HG03460 (cell line): ENCODE results near the gene RASGRP4.
A peak's percentile ranks its signal among the peaks of the same experiment; 100 is the strongest.
"Not testable (repeated sequence)": the region's sequence is repeated elsewhere in the genome, so short reads cannot be mapped to it uniquely, and the experiment has no call there.

Experiments
- ATAC-seq: cut with Tn5 transposase; IDR thresholded peaks from one replicate; pipeline ENCODE4 v1.9.1; 2021; ENCODE audit not compliant: unreplicated experiment

The RASGRP4 gene

DNA sequence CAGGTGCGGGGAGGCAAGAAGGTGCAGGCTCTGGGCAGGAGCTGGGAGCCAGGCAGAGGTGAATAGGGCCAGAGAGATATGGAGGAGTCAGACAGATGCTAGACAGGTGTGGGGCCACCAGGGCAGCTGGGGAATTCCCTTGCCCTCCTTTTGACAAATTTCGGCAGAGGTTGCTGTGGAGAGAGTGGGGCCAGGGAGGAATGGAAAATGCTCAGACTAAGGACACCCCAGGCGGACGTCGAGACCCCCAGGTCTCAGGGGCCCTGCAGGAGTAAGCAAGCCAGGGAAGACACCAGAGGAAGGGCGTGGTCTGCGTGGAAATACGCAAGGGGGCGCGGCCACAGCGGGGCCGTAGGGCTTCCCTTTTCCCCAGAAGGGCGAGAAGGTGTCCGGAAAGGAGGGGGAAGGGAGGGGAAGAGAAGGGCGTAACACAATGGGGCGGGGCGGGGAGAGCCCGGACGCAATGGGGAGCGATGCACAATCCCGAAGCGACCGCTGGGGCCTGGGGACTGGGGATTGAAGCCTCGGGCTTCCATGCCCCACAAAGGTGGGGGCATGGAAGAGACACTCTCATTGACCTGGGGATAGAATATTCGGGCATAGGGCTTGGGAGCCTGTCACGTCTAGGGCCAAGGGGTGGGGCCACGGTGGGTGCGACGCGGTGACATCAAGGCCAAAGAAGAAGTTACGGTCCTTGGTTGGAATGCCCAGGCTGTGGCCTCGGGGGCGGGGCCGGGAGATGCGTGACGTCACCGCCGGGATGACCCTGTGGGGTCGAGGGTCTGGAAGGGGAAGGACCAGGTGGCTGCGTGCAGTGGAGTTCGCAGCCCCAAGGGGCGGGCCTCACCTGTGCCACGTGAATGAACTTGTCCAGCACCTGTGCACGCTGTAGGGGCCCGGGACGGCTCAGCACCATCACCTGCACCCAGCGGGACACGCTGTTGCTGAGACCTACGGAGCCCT is 8.2 kb downstream of the RASGRP4 start:
- no peak for ATAC-seq

- ATAC-seq, result no peak
Observed at GRCh38 chr19:38417146-38417543, 8.9 kb downstream of the RASGRP4 start.

DNA sequence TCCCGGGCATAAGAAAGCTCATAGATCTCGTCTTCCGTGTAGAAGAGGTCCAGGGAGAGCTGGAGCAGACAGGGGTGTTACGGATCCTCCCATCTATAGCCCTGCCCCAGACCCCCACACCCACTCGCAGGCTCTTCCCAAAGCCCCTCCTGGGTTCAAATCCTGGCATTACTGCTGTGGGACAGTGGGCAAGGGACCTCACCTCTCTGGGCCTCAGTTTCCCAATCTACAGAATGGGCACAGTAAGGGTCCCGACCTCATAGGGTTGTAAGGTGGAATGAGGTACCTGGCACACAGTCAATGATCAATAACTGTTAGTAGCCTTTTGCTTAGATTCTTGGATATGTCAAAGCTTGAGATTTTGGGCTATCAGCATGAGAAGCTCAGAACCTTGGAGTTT is 12.6 kb downstream of the RASGRP4 start:
- no peak for ATAC-seq

DNA sequence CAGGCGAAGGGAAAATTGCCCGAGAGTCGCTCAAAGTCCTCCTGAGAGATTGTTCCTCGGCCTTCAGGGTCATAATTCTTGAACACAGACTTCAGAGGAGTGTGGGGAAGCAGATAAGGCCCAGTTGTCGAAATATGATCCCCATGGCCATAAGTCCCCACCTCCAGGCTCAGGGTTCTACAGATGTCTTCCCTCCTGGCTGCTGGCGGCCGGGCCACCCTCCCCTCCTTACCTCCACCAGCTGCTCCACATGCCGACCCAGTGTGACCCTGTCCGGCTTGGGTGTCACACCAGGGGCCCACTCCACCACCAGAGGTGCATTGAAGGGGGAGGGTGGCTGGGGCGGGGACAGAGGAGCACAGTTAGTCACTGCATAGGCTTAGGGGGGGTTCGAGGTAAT is 13.1 kb downstream of the RASGRP4 start:
- ATAC-seq, result no peak

DNA sequence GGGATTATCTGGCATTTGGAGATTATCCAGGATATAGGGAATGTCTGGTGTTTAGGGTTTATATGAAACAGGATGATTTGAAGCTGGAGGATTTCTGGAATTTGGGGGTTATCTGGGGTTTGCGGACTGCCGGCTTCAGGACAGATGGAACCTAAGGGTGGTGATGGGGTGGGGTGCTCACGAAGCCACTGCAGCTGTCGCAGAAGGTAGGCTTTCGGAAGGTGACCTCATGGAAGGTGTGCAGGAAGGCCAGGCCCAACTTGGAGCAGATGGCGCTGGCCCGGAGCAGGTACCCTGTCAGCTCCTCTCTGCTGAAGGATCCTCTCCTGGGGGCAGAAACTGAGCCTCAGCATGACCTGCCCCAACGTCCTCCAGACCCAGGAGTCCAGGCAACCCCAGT is 13.5 kb downstream of the RASGRP4 start:
- ATAC-seq, result no peak

DNA sequence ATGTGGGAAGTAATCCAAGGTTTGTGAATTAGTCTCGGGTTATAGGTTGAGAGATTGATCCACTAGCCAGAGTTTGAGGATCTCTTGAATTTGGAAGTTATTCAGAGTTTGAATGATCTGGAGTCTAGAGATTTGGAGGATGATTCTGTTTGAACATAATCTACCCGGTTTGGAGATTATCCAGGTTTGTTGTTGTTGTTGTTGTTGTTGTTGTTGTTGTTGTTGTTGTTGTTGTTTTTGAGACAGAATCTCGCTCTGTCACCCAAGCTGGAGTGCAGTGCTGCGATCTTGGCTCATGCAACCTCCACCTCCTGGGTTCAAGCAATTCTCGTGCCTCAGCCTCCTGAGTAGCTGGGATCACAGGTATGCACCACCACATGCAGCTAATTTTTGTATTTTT is 14.1 kb downstream of the RASGRP4 start:
- ATAC-seq, result not testable (repeated sequence)

DNA sequence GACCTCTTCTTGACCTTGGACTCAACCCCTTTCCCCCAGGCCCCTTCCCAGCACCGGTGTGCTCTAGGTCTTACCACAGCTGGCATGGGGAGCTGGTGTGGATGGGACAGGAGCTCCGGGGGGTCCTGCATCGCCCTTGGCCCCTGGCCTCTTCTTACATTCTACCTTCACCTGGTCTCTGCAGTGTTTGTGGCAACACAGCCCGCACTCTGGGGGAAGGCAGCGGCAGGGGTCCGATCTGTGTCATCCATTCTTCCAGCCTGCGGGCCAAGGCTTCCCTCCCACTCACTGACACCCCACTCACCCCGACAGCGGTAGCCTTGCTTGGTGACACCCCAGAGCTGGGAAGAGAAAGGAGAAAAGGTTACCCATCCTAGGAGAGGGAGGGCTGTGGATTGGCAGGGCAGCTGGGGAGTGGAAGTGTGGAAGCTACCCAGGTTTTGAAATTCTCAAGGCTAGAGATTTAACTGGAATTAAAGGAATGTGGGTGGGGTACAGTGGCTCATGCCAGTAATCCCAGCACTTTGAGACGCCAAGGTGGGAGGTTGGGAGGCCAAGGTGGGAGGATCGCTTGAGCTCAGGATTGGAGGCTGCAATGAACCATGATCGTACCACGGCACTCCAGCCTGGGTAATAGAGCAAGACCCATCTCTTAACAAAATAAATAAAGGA is 14.8 kb downstream of the RASGRP4 start:
- no peak for ATAC-seq

DNA sequence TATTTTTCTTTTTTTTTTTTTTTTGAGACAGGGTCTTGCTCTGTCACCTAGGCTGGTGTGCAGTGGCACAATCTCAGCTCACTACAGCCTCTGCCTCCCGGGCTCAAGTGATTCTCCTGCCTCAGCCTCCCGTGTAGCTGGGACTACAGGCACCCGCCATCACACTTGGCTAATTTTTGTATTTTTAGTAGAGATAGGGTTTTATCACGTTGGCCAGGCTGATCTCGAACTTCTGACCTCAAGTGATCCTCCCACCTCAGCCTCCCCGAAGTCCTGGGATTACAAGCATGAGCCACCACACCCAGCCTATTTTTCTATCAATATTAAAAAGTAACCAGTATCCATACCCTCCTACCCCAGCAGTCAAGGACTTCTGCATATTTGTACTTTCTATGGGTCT is 15.6 kb downstream of the RASGRP4 start:
- not testable (repeated sequence) for ATAC-seq

DNA sequence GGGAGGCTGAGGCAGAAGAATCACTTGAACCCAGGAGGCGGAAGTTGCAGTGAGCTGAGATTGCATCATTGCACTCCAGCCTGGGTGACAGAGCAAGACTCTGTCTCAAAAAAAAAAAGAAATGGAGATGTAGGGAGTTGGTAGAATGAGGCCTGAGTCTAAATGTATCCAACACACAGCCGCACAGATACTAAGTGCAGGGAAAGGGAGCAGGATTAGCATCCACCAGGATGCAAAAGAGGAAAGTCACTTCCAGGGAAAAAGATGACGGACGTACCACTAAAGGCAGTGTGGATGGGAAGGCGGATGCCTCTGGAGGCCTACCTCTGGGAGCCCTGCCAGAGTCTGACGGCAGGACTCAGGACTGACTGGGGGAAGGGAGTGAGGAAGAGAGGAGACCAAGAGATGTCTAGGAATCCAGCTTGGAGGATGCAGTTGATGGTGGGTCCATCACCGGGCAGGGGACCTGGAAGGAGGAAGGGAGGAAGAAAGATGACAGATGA is 16.3 kb downstream of the RASGRP4 start:
- ATAC-seq, result no peak

DNA sequence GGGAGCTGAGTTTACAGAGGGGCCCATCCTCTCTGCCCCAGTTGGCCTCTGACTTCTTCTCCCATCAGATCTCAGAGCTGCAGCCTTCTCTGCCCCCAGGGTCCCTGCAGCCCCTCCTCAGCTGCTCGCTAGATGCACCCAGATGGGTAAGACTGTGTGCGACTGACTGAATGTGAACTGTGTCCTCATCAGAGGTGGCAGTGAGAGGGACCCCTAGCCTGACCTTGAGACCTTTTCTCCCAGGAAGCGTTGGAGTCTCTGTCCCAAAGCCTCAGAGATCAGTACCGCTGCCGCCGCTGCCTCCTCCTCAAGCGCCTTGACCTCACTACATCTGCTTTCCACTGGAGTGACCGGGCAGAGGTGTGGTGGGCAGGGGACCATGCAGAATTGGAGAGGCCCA is 20.7 kb downstream of the RASGRP4 start:
- no peak for ATAC-seq

DNA sequence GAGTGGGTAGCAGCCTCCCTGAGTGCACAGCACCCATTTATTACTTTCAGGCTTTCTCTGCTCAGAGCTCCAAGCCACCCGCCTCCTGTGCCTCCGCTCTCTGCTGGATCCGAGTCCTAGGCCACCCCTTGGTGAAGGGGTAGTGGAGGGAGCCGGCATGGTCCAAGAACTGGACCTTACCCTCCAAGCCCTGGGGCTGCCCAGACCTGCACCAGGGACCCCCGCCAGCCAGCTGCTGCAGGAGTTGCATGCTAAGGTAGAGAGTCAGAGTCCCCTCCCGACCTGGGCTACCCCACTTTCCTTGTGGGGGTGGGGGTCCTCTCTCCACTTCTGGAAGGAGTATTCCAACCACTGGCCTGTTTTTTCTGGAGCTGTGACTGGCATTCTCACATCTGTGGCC is 21.2 kb downstream of the RASGRP4 start:
- ATAC-seq, result no peak

DNA sequence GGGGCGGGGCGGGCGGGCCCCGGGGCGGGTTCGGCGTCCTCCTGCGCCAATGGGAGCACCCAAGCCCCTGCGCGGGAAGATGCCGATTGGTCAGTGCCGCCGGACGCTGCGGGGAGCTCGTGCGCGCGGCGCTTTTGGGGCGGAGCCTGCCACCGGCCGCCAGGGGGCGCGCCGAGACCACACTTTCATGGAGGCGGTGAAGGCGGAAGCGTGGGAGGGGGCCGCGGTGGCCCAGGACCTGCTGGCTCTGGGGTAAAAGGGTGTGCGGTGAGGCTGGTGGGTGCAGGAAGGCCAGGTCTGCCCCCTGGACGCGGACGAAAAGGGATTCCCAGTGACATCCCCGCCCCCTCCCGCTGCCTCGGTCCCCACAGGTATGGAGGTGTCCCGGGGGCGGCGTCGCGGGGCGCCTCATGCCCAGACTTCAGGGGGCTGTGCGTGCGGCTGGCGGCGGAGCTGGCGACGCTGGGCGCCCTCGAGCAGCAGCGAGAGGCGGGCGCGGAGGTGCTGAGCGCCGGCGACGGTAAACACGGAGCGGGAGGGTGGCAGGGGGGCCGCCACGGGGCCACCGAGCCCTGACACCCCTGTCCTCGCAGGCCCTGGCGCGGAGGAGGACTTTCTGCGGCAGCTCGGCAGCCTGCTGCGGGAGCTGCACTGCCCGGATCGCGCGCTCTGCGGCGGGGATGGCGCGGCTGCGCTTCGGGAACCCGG is 22.9 kb downstream of the RASGRP4 start, which contains the start of gene FAM98C:
TSS of gene FAM98C (plus strand) at position 127 of the 708 bp plus-strand sequence. CDS start at position 188, 61 bp downstream.
- peak; percentile 89 for ATAC-seq

DNA sequence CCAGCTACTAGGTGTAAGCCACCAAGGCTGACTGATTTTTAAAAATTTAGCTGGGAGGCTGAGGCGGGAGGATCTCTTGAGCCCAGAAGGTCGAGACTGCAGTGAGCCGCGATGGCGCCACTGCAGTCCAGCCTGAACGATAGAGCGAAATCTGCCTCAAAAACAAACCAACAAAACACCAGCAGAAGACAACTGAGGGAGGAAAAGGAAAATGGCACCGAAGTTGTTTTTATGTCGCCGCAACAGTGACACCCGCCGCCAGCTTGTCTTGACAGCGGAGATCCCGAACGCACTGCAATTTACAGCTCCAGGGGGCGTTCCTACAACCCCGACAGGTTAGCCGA is 23.4 kb downstream of the RASGRP4 start:
- ATAC-seq, result no peak

DNA sequence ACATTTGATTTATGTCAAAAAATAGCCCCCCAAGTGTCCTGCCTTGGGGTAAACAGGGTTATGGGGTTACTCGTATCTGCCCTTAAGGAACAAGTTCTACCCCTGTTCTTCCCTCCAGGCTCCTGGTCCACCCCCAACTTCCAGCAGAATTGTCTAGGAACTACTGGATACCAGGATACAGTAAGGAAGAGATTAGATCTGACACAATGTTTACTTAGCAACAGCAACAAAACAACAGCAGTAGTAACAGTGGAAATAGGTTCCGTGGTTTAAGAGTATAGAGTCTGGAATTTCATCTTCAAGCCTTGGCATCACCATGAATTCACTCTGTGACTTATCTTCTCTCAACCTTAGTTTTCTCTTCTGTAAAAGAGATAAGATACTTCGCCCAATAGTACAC is 24.9 kb downstream of the RASGRP4 start:
- ATAC-seq, result no peak

DNA sequence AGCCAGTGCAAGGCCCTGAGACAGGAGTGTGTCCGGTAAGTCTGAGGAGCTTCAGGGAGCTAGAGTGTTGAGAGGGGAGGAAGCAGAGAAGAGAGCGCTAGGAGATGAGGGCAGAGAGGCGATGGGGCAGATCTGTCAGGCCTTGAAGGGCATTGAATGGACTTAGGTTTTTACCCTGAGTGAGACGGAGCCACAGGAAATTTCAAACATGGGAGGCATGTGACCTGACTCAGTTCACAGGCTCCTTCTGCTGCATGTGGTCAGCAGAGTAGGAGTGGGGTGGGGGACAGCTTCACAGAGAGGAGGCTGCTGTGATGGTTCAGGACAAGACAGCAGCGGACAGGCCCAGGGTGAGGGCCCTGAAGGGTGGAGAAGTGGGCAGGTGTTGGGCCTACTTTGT is 25.7 kb downstream of the RASGRP4 start:
- ATAC-seq, result no peak

GRCh38 chr19:38399537-38399936 is 26.5 kb downstream of the RASGRP4 start:
- no peak for ATAC-seq

DNA sequence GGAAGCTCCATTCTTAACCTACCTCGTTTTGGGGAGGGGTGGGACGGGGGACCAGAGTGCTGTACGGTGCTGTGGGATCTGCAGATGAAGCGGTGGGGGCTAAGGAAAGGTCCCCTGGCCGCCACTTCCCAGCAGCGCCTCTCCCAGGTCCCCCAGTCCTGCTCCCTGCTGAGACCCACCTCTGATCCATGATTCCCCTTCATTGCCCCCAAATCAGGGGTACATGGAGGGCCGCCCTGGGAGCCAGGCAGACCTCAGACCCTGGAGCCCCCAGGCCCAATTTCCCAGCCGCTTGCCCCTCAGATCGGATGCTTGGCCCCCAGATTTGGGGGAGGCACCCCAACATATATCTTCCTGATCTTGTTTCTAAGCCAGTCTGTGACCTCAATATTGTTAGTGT is 26.9 kb downstream of the RASGRP4 start:
- ATAC-seq, result no peak

DNA sequence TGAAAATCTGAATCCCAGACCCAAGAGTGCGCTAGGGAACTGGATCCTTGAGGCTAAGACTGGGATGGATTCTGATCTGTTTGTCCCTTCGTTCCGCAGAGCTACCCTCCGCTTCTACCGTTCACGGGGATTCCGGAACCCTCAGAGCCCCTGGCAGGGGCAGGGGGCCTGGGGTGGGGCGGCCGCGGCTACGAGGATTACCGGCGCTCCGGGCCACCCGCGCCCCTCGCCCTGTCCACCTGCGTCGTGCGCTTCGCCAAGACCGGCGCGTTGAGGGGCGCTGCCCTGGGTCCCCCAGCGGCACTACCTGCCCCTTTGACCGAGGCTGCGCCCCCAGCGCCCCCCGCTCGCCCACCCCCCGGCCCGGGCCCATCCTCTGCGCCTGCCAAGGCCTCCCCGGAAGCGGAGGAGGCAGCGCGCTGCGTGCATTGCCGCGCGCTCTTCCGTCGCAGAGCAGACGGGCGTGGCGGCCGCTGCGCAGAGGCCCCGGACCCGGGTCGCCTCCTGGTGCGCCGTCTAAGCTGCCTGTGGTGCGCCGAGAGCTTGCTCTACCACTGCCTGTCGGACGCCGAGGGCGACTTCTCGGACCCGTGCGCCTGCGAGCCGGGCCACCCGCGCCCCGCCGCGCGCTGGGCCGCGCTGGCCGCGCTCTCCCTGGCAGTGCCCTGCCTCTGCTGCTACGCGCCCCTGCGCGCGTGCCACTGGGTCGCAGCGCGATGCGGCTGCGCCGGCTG is 30.5 kb downstream of the RASGRP4 start:
- ATAC-seq, result no peak

- no peak for ATAC-seq
Observed at GRCh38 chr19:38394488-38394887, 31.5 kb downstream of the RASGRP4 start.

DNA sequence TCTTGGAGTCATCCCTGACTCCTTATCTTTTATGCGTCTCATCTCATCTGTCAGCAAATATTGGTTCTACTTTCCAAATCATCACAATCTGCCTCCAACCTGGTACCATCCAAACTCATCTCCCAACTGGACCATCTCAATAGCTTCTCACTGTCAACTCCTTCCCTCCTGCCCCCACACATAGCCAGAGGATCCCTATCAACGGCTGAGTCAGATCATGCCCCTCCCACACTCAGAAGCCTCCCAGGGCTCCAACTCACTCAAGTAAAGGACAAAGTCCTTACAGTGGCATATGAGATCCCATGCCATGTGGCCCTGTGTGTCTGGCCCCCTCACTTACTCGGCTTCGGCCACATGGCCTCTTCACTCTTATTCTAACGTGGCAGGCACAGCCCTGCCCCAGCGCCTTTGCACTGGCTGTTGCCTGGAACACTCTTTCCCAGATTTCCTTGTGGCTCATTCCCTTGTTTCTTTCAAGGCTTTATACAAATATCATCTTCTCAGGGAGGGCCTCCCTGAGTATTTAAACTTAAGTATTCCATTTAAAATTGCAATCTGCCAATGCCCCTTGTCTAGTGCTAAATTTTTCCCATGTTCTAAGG is 33.2 kb downstream of the RASGRP4 start:
- ATAC-seq, result no peak
